ENCODE measurements around the gene SH2B3. TPM values are rescaled to one million over a fixed set of nuclear protein-coding genes. Genes with fewer than 3 reads are reported as not detected.

SH2B3 gene
- total RNA-seq, 1 donor from 2014 or later, result 7.8 TPM

- H3K9me3 ChIP-seq (ENCODE audit: control insufficient read depth in 3 of 3, low read length in 3 of 3), result no peaks in the 10 kb centered on the region
- H3K9ac ChIP-seq (ENCODE audit: low read depth in 1 of 3, low read length in 3 of 3), result peak overlapping the region; percentile 77 to 91 (median 88)
- H3K4me3 ChIP-seq (ENCODE audit: low read length in 3 of 3), result peak overlapping the region; percentile 75 to 87 (median 86)
- H3K27ac ChIP-seq (ENCODE audit: low read depth, low read length), result peak overlapping the region; percentile 84
- peaks cover 54 to 87% (median 80%) of the 10 kb centered on the region in 3 donors for H3K4me1 ChIP-seq (ENCODE audit: control insufficient read depth in 3 of 3, insufficient read depth in 3 of 3, low read length in 3 of 3)
- H3K27me3 ChIP-seq (ENCODE audit: control insufficient read depth in 3 of 3, insufficient read depth in 3 of 3, low read length in 3 of 3), result no peaks in the 10 kb centered on the region
- H3K36me3 ChIP-seq (ENCODE audit: control insufficient read depth in 3 of 3, insufficient read depth in 3 of 3, low read length in 3 of 3), result no peaks in the 10 kb centered on the region
Measured at GRCh38 chr12:111407377-111408115, 1.8 kb downstream of the SH2B3 start.

DNA sequence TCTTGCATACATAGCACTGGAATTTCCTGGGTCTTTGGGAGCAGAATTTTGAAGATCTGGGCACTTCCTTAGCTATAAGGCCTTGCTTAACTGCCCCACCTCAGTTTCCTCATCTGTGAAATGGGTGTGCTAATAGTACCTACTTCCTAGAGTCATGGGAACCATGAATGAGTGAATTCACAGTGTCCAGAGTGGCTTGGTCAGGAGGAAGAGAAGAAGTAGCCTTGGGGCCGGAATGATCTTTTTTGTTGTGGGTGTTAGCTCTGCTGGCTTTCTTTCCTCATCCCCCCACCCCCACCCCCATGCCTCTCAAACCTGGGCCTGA is 2.4 kb downstream of the SH2B3 start:
- H3K4me3 ChIP-seq (ENCODE audit: low read length in 3 of 3), result peak overlapping the region; percentile 29 to 87 (median 75)
- no peaks in the 10 kb centered on the region for H3K36me3 ChIP-seq (ENCODE audit: control insufficient read depth in 3 of 3, insufficient read depth in 3 of 3, low read length in 3 of 3)
- peak overlapping the region in 1 of 3 donors; percentile 32 for H3K9ac ChIP-seq (ENCODE audit: low read depth in 1 of 3, low read length in 3 of 3)
- H3K27me3 ChIP-seq (ENCODE audit: control insufficient read depth in 3 of 3, insufficient read depth in 3 of 3, low read length in 3 of 3), result no peaks in the 10 kb centered on the region
- H3K27ac ChIP-seq (ENCODE audit: low read depth, low read length), result peak overlapping the region; percentile 33
- H3K9me3 ChIP-seq (ENCODE audit: control insufficient read depth in 3 of 3, low read length in 3 of 3), result no peaks in the 10 kb centered on the region
- peaks cover 51 to 84% (median 81%) of the 10 kb centered on the region in 3 donors for H3K4me1 ChIP-seq (ENCODE audit: control insufficient read depth in 3 of 3, insufficient read depth in 3 of 3, low read length in 3 of 3)

- H3K27me3 ChIP-seq (ENCODE audit: control insufficient read depth in 3 of 3, insufficient read depth in 3 of 3, low read length in 3 of 3), result no peaks in the 10 kb centered on the region
- peak overlapping the region in 2 of 3 donors; percentile 32 to 62 for H3K9ac ChIP-seq (ENCODE audit: low read depth in 1 of 3, low read length in 3 of 3)
- H3K36me3 ChIP-seq (ENCODE audit: control insufficient read depth in 3 of 3, insufficient read depth in 3 of 3, low read length in 3 of 3), result no peaks in the 10 kb centered on the region
- peak overlapping the region in 2 of 3 donors; percentile 15 to 49 for H3K4me3 ChIP-seq (ENCODE audit: low read length in 3 of 3)
- H3K9me3 ChIP-seq (ENCODE audit: control insufficient read depth in 3 of 3, low read length in 3 of 3), result no peaks in the 10 kb centered on the region
- peak overlapping the region; percentile 42 for H3K27ac ChIP-seq (ENCODE audit: low read depth, low read length)
- peaks cover 49 to 84% (median 82%) of the 10 kb centered on the region in 3 donors for H3K4me1 ChIP-seq (ENCODE audit: control insufficient read depth in 3 of 3, insufficient read depth in 3 of 3, low read length in 3 of 3)
Measured at GRCh38 chr12:111408686-111409402, 3.1 kb downstream of the SH2B3 start.

DNA sequence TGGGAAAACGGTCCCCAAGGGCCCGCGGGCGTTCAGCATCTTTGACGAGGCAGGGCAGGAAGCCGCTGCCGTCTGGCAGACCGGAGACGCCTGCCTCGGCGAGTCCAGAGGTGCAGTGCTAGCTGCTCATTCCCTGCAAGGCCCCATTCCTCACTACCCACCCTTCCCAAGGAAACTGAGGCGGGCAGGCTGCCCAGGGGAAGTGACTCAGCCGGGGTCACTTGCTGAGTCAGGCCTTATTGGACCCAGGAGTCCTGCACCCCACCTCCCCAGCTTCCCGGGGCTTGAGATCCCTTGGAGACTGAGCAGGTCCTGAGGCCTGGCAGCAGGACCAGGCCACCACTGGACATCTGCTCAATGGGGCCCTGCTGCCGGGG is 3.7 kb downstream of the SH2B3 start:
- H3K9me3 ChIP-seq (ENCODE audit: control insufficient read depth in 3 of 3, low read length in 3 of 3), result no peaks in the 10 kb centered on the region
- no peaks in the 10 kb centered on the region for H3K36me3 ChIP-seq (ENCODE audit: control insufficient read depth in 3 of 3, insufficient read depth in 3 of 3, low read length in 3 of 3)
- peak overlapping the region in 2 of 3 donors; percentile 33 to 62 for H3K9ac ChIP-seq (ENCODE audit: low read depth in 1 of 3, low read length in 3 of 3)
- peak overlapping the region in 2 of 3 donors; percentile 34 to 49 for H3K4me3 ChIP-seq (ENCODE audit: low read length in 3 of 3)
- peak overlapping the region; percentile 42 for H3K27ac ChIP-seq (ENCODE audit: low read depth, low read length)
- no peaks in the 10 kb centered on the region for H3K27me3 ChIP-seq (ENCODE audit: control insufficient read depth in 3 of 3, insufficient read depth in 3 of 3, low read length in 3 of 3)
- H3K4me1 ChIP-seq (ENCODE audit: control insufficient read depth in 3 of 3, insufficient read depth in 3 of 3, low read length in 3 of 3), result peaks cover 51 to 85% (median 82%) of the 10 kb centered on the region in 3 donors

DNA sequence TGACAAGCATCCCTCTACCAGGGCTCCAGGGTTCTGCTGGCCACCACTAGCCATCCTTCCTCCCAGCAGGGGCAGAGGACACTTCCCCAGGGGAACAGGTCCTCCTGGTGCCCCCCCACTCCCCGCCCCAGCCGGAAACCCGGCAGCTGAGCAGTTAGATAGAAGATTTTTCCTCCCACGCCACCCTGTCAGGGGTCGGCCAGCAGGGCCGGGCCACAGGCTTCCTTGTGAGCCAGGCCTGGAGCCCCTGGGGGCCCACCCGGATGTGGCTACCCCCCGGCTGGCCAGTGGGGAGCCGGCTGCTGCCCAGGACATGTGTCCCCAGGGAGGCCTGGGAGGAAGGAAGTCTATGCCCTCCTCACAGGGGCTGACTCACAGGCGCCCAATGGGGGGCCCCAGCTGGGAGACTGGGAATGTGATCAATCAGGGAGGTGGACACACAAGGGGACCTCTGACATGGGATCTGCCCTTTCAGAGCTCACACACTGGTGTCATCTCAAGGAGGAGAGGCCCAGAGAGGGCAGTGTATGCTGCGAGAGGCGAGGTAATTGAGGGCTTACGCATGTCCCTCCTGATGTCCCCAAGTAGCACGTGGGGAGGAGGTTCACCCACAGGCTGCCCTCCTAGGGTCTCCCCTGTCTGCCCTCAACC is 4.2 kb downstream of the SH2B3 start:
- Histone ChIP-seq H3K36me3 (ENCODE audit: control insufficient read depth in 3 of 3, insufficient read depth in 3 of 3, low read length in 3 of 3) (no peaks in the 10 kb centered on the region), H3K4me1 (ENCODE audit: control insufficient read depth in 3 of 3, insufficient read depth in 3 of 3, low read length in 3 of 3) (peaks cover 51 to 83% (median 82%) of the 10 kb centered on the region in 3 donors), H3K27ac (ENCODE audit: low read depth, low read length) (peak overlapping the region; percentile 42), H3K9ac (ENCODE audit: low read depth in 1 of 3, low read length in 3 of 3) (peak overlapping the region; percentile 33 to 62 (median 45)), H3K27me3 (ENCODE audit: control insufficient read depth in 3 of 3, insufficient read depth in 3 of 3, low read length in 3 of 3) (no peaks in the 10 kb centered on the region), H3K9me3 (ENCODE audit: control insufficient read depth in 3 of 3, low read length in 3 of 3) (no peaks in the 10 kb centered on the region), H3K4me3 (ENCODE audit: low read length in 3 of 3) (peak overlapping the region in 2 of 3 donors; percentile 34 to 58)

GRCh38 chr12:111410431-111411184 is 4.9 kb downstream of the SH2B3 start:
- peaks cover 51 to 81% (median 80%) of the 10 kb centered on the region in 3 donors for H3K4me1 ChIP-seq (ENCODE audit: control insufficient read depth in 3 of 3, insufficient read depth in 3 of 3, low read length in 3 of 3)
- peak overlapping the region in 2 of 3 donors; percentile 21 to 62 for H3K9ac ChIP-seq (ENCODE audit: low read depth in 1 of 3, low read length in 3 of 3)
- H3K27me3 ChIP-seq (ENCODE audit: control insufficient read depth in 3 of 3, insufficient read depth in 3 of 3, low read length in 3 of 3), result no peaks in the 10 kb centered on the region
- peak overlapping the region; percentile 42 for H3K27ac ChIP-seq (ENCODE audit: low read depth, low read length)
- no peaks in the 10 kb centered on the region for H3K36me3 ChIP-seq (ENCODE audit: control insufficient read depth in 3 of 3, insufficient read depth in 3 of 3, low read length in 3 of 3)
- H3K4me3 ChIP-seq (ENCODE audit: low read length in 3 of 3), result peak overlapping the region in 1 of 3 donors; percentile 58
- H3K9me3 ChIP-seq (ENCODE audit: control insufficient read depth in 3 of 3, low read length in 3 of 3), result no peaks in the 10 kb centered on the region

GRCh38 chr12:111411185-111411764 is 5.6 kb downstream of the SH2B3 start:
- Histone ChIP-seq H3K36me3 (ENCODE audit: control insufficient read depth in 3 of 3, insufficient read depth in 3 of 3, low read length in 3 of 3) (no peaks in the 10 kb centered on the region), H3K4me3 (ENCODE audit: low read length in 3 of 3) (no peak overlapping the region), H3K9me3 (ENCODE audit: control insufficient read depth in 3 of 3, low read length in 3 of 3) (no peaks in the 10 kb centered on the region), H3K27ac (ENCODE audit: low read depth, low read length) (peak overlapping the region; percentile 64), H3K27me3 (ENCODE audit: control insufficient read depth in 3 of 3, insufficient read depth in 3 of 3, low read length in 3 of 3) (no peaks in the 10 kb centered on the region), H3K9ac (ENCODE audit: low read depth in 1 of 3, low read length in 3 of 3) (peak overlapping the region in 1 of 3 donors; percentile 62), H3K4me1 (ENCODE audit: control insufficient read depth in 3 of 3, insufficient read depth in 3 of 3, low read length in 3 of 3) (peaks cover 51 to 79% (median 79%) of the 10 kb centered on the region in 3 donors)

DNA sequence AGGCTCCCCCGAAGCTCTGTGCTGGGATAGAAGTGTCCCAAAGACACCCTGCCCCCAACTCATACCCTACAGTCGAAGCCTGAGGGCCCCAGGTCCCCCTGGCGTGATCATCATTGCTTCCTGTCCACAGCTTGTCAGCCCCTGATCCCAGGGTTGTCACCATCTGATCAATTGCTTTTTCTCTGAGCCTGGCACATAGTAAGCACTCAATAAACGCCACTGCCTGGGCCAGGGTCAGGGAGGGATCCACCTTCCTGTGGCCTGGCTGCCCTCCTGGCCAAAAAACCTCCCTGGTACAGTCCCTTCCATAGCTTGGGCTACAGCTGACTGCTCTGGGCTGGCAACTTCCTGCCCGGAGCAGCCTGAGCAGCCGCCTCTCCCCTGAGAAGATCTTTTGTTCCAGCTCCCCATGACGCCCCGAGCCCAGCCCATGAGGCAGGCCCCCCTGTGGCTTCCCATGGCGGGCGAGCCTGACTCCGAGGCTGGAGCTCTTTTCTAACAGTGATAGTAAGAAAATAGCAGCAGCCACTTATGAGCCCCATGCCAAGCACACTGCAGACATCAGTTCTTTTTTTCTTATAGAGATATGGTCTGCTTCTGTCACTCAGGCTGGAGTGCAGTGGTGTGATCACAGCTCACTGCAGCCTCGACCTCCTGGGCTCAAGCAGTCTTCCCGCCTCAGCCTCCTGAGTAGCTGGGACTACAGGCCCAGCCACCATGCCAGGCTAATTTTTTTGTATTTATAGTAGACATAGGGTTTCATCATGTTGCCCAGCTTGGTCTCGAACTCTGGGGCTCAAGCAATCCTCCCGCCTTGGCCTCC is 6.5 kb downstream of the SH2B3 start:
- no peaks in the 10 kb centered on the region for H3K27me3 ChIP-seq (ENCODE audit: control insufficient read depth in 3 of 3, insufficient read depth in 3 of 3, low read length in 3 of 3)
- H3K9me3 ChIP-seq (ENCODE audit: control insufficient read depth in 3 of 3, low read length in 3 of 3), result no peaks in the 10 kb centered on the region
- peak overlapping the region in 1 of 3 donors; percentile 0 for H3K4me3 ChIP-seq (ENCODE audit: low read length in 3 of 3)
- H3K27ac ChIP-seq (ENCODE audit: low read depth, low read length), result peak overlapping the region; percentile 64
- peaks cover 43 to 70% (median 70%) of the 10 kb centered on the region in 3 donors for H3K4me1 ChIP-seq (ENCODE audit: control insufficient read depth in 3 of 3, insufficient read depth in 3 of 3, low read length in 3 of 3)
- H3K36me3 ChIP-seq (ENCODE audit: control insufficient read depth in 3 of 3, insufficient read depth in 3 of 3, low read length in 3 of 3), result no peaks in the 10 kb centered on the region
- peak overlapping the region in 1 of 3 donors; percentile 62 for H3K9ac ChIP-seq (ENCODE audit: low read depth in 1 of 3, low read length in 3 of 3)

All from skeletal muscle tissue (tissue), 4 donors.